ENCODE results near the gene ANKRD24.
"Not testable (repeated sequence)": the region's sequence is repeated elsewhere in the genome, so short reads cannot be mapped to it uniquely, and the experiment has no call there.

Gene ANKRD24

GRCh38 chr19:4241824-4242430, 59.4 kb downstream of the ANKRD24 start:
- no peak for FAIRE-seq
- no peak for DNase-seq (ENCODE audit: insufficient read length, low spot score)
- TF ChIP-seq POLR2A (IDR thresholded peaks at IDR 0.05; ENCODE audit: low read depth, low read length), result no peak

GRCh38 chr19:4245938-4246337, 63.4 kb downstream of the ANKRD24 start:
- FAIRE-seq; DNase-seq (ENCODE audit: insufficient read length, low spot score): not testable (repeated sequence)

- FAIRE-seq, result no peak
- no peak; the same call in 1 of the 2 replicates for TF ChIP-seq POLR2A (IDR thresholded peaks at IDR 0.05; ENCODE audit: low read depth, low read length)
- DNase-seq (ENCODE audit: insufficient read length, low spot score), result peak; percentile 97
Measured at GRCh38 chr19:4246767-4247593, 64.5 kb downstream of the ANKRD24 start, which contains the start of gene YJU2. YJU2 (plus strand) TSS chr19:4247080; CDS start chr19:4247147, 67 bp downstream.

GRCh38 chr19:4256563-4256962, 74.1 kb downstream of the ANKRD24 start:
- no peak for TF ChIP-seq POLR2A (IDR thresholded peaks at IDR 0.05; ENCODE audit: low read depth, low read length)
- no peak for FAIRE-seq

GRCh38 chr19:4257025-4257424, 74.5 kb downstream of the ANKRD24 start:
- TF ChIP-seq POLR2A (IDR thresholded peaks at IDR 0.05; ENCODE audit: low read depth, low read length), result no peak
- DNase-seq (ENCODE audit: insufficient read length, low spot score) (no peak), FAIRE-seq (no peak)

More at GRCh38 chr19:4256563-4256962, 74.1 kb downstream of the ANKRD24 start:
- DNase-seq (ENCODE audit: insufficient read length, low spot score), result no peak

- FAIRE-seq, result no peak
- no peak for TF ChIP-seq POLR2A (IDR thresholded peaks at IDR 0.05; ENCODE audit: low read depth, low read length)
- no peak for DNase-seq (ENCODE audit: insufficient read length, low spot score)
Measured at GRCh38 chr19:4258181-4258580, 75.7 kb downstream of the ANKRD24 start.

DNA sequence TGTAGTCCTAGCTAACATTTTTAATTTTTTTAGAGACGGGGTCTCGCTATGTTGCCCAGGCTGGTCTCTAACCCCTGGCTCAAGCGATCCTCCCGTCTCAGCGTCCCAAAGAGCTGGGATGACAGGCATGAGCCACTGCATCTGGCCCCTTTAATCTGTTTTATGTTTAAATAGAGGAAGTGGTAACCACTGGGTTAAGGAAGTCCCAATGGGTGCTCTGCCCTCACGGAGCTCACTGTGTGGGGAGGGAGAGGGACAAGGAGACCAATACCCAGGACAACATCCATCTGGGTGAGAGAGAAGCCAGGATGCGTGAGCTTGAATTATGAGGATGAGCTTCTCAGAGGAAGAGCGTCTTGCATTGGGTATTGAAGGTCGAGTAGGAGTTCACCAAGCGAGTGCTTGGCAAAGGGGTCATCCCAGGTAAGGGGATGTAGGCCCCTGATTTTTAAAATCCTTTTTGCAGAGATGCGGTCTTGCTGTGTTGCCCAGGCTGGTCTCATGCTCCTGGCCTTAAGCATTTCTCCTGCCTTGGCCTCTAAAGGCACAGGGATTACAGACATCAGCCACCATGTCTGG, 78.2 kb downstream of the ANKRD24 start:
- DNase-seq (ENCODE audit: insufficient read length, low spot score) (no peak), FAIRE-seq (no peak)
- TF ChIP-seq POLR2A (IDR thresholded peaks at IDR 0.05; ENCODE audit: low read depth, low read length), result no peak

- no peak for FAIRE-seq
- no peak for DNase-seq (ENCODE audit: insufficient read length, low spot score)
- no peak for TF ChIP-seq POLR2A (IDR thresholded peaks at IDR 0.05; ENCODE audit: low read depth, low read length)
Measured at GRCh38 chr19:4264812-4265211, 82.3 kb downstream of the ANKRD24 start.

DNA sequence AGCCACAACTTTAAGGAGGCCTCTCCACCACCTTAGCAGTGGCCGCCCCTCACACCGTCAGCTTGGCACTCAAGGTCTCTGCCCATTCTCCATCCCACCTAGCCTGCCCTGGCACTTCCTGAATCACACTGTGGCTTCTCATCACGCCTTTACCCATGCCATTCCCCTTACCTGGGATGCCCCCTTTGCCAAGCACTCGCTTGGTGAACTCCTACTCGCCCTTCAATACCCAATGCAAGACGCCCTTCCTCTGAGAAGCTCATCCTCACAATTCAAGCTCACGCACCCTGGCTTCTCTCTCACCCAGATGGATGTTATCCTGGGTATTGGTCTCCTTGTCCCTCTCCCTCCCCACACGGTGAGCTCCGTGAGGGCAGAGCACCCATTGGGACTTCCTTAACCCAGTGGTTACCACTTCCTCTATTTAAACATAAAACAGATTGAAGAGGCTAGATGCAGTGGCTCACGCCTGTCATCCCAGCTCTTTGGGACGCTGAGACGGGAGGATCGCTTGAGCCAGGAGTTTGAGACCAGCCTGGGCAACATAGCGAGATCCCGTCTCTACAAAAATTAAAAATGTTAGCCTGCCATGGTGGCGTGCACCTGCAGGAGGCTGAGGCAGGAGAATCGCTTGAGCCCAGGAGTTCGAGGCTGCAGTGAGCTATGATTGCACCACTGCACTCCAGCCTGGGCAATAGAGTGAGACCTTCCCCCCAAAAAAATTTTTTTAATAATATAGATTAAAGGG, 83.9 kb downstream of the ANKRD24 start:
- FAIRE-seq (no peak), DNase-seq (ENCODE audit: insufficient read length, low spot score) (no peak)
- no peak for TF ChIP-seq POLR2A (IDR thresholded peaks at IDR 0.05; ENCODE audit: low read depth, low read length)

GRCh38 chr19:4267101-4267900, 84.8 kb downstream of the ANKRD24 start:
- DNase-seq (ENCODE audit: insufficient read length, low spot score) (peak; percentile 82), FAIRE-seq (peak; percentile 23)
- no peak for TF ChIP-seq POLR2A (IDR thresholded peaks at IDR 0.05; ENCODE audit: low read depth, low read length)

- FAIRE-seq (no peak), DNase-seq (ENCODE audit: insufficient read length, low spot score) (no peak)
- no peak for TF ChIP-seq POLR2A (IDR thresholded peaks at IDR 0.05; ENCODE audit: low read depth, low read length)
Measured at GRCh38 chr19:4267901-4268815, 85.7 kb downstream of the ANKRD24 start.

DNA sequence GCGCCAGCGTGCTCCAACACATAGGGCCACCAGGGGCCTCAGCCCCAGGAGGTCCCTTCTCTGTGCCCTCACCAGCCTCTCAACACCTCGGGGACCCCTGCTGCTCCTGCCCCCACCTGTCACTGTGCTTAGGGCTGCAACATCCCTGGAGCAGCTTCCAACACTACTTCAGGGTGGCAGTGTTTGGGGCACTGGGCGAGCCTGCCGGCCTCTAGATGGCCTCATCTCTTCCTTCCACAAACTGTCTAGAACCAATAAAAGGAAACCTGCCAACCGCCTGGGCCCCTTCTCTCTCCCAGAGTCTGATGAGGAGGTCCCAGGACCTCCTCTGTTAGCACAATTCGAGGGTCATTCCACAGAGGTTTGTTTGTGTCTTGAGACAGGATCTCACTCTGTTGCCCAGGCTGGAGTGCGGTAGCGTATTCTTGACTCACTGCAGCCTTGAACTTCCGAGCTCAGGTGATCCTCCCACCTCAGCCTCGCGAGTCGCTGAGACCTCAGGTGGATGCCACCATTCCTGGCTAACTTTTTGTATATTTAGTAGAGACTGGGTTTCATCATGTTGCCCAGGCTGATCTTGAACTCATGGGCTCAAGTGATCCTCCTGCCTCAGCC, 86.4 kb downstream of the ANKRD24 start:
- DNase-seq (ENCODE audit: insufficient read length, low spot score), result no peak
- FAIRE-seq, result no peak
- no peak for TF ChIP-seq POLR2A (IDR thresholded peaks at IDR 0.05; ENCODE audit: low read depth, low read length)
